IPS-18a (cell line): ENCODE data around the gene AK8.
"Not testable (repeated sequence)": the region's sequence is repeated elsewhere in the genome, so short reads cannot be mapped to it uniquely, and the experiment has no call there.

Source experiments
- H3K27ac ChIP-seq: one replicate; pipeline ENCODE4 v1.5.1; 2013; ENCODE audit warnings: low read length
- H3K27me3 ChIP-seq: one replicate; pipeline ENCODE4 v1.6.1; 2013; ENCODE audit warnings: mild to moderate bottlenecking, low read length; ENCODE audit not compliant: control insufficient read depth, insufficient read depth
- H3K36me3 ChIP-seq: one replicate; pipeline ENCODE4 v1.6.1; 2013; ENCODE audit warnings: low read depth, low read length; ENCODE audit not compliant: control insufficient read depth
- H3K4me1 ChIP-seq: one replicate; pipeline ENCODE4 v1.6.1; 2013; ENCODE audit warnings: low read depth, low read length; ENCODE audit not compliant: control insufficient read depth
- H3K4me3 ChIP-seq: one replicate; pipeline ENCODE4 v1.5.1; 2013; ENCODE audit warnings: low read length
- H3K9ac ChIP-seq: one replicate; pipeline ENCODE4 v1.6.1; 2013; ENCODE audit warnings: mild to moderate bottlenecking, low read length, moderate library complexity
- H3K9me3 ChIP-seq: one replicate; pipeline ENCODE4 v1.6.1; 2013; ENCODE audit warnings: low read depth, low read length; ENCODE audit not compliant: control insufficient read depth

Gene AK8

GRCh38 chr9:132723809-132724208 lies 154.3 kb downstream of the AK8 start:
- Histone ChIP-seq H3K27me3 (no peaks in the 10 kb centered on the region), H3K9ac (no peak overlapping the region), H3K4me1 (no peaks in the 10 kb centered on the region), H3K27ac (no peak overlapping the region), H3K9me3 (no peaks in the 10 kb centered on the region), H3K4me3 (no peak overlapping the region), H3K36me3 (no peaks in the 10 kb centered on the region)

GRCh38 chr9:132722564-132723065 lies 155.5 kb downstream of the AK8 start:
- H3K9ac ChIP-seq = no peak overlapping the region
- no peaks in the 10 kb centered on the region for H3K4me1 ChIP-seq
- no peak overlapping the region for H3K4me3 ChIP-seq
- H3K36me3 ChIP-seq = no peaks in the 10 kb centered on the region
- no peaks in the 10 kb centered on the region for H3K9me3 ChIP-seq
- no peaks in the 10 kb centered on the region for H3K27me3 ChIP-seq
- H3K27ac ChIP-seq = no peak overlapping the region

GRCh38 chr9:132721661-132722060 lies 156.4 kb downstream of the AK8 start:
- no peaks in the 10 kb centered on the region for H3K4me1 ChIP-seq
- H3K4me3 ChIP-seq = no peak overlapping the region
- no peak overlapping the region for H3K9ac ChIP-seq
- H3K9me3 ChIP-seq = no peaks in the 10 kb centered on the region
- no peaks in the 10 kb centered on the region for H3K36me3 ChIP-seq
- no peak overlapping the region for H3K27ac ChIP-seq
- no peaks in the 10 kb centered on the region for H3K27me3 ChIP-seq

GRCh38 chr9:132718381-132718928 lies 159.6 kb downstream of the AK8 start:
- H3K4me3 ChIP-seq, H3K9me3 ChIP-seq, H3K36me3 ChIP-seq, H3K9ac ChIP-seq, H3K4me1 ChIP-seq, H3K27me3 ChIP-seq, H3K27ac ChIP-seq: not testable (repeated sequence)

GRCh38 chr9:132717326-132717945 lies 160.6 kb downstream of the AK8 start:
- Histone ChIP-seq H3K4me1 (no peaks in the 10 kb centered on the region), H3K4me3 (no peak overlapping the region), H3K9me3 (no peaks in the 10 kb centered on the region), H3K9ac (no peak overlapping the region), H3K27me3 (no peaks in the 10 kb centered on the region), H3K27ac (no peak overlapping the region), H3K36me3 (no peaks in the 10 kb centered on the region)

GRCh38 chr9:132716007-132716406 lies 162.1 kb downstream of the AK8 start:
- H3K9ac ChIP-seq = no peak overlapping the region
- no peak overlapping the region for H3K27ac ChIP-seq
- no peaks in the 10 kb centered on the region for H3K27me3 ChIP-seq
- no peak overlapping the region for H3K4me3 ChIP-seq
- H3K36me3 ChIP-seq = no peaks in the 10 kb centered on the region
- no peaks in the 10 kb centered on the region for H3K4me1 ChIP-seq
- H3K9me3 ChIP-seq = no peaks in the 10 kb centered on the region

- Histone ChIP-seq H3K27me3 (no peaks in the 10 kb centered on the region), H3K27ac (no peak overlapping the region), H3K4me1 (no peaks in the 10 kb centered on the region), H3K9ac (no peak overlapping the region), H3K36me3 (no peaks in the 10 kb centered on the region), H3K9me3 (no peaks in the 10 kb centered on the region), H3K4me3 (no peak overlapping the region)
Measured at GRCh38 chr9:132712753-132713152, 165.3 kb downstream of the AK8 start.

- H3K4me1 ChIP-seq = no peaks in the 10 kb centered on the region
- H3K36me3 ChIP-seq = no peaks in the 10 kb centered on the region
- no peaks in the 10 kb centered on the region for H3K27me3 ChIP-seq
- no peak overlapping the region for H3K9ac ChIP-seq
- H3K9me3 ChIP-seq = no peaks in the 10 kb centered on the region
- H3K4me3 ChIP-seq = no peak overlapping the region
- no peak overlapping the region for H3K27ac ChIP-seq
Measured at GRCh38 chr9:132711846-132712245, 166.2 kb downstream of the AK8 start.

- not testable (repeated sequence) for H3K4me1 ChIP-seq
Measured at GRCh38 chr9:132711152-132711551, 166.9 kb downstream of the AK8 start.

GRCh38 chr9:132710333-132710732 lies 167.8 kb downstream of the AK8 start:
- Histone ChIP-seq H3K4me3 (no peak overlapping the region), H3K9me3 (no peaks in the 10 kb centered on the region), H3K27me3 (no peaks in the 10 kb centered on the region), H3K36me3 (no peaks in the 10 kb centered on the region), H3K9ac (no peak overlapping the region), H3K27ac (no peak overlapping the region), H3K4me1 (no peaks in the 10 kb centered on the region)

More at GRCh38 chr9:132711152-132711551, 166.9 kb downstream of the AK8 start:
- not testable (repeated sequence) for H3K27ac ChIP-seq, H3K4me3 ChIP-seq, H3K36me3 ChIP-seq, H3K27me3 ChIP-seq, H3K9ac ChIP-seq, H3K9me3 ChIP-seq

GRCh38 chr9:132708769-132709430 lies 169.2 kb downstream of the AK8 start:
- no peak overlapping the region for H3K9ac ChIP-seq
- no peaks in the 10 kb centered on the region for H3K27me3 ChIP-seq
- H3K36me3 ChIP-seq = no peaks in the 10 kb centered on the region
- no peaks in the 10 kb centered on the region for H3K4me1 ChIP-seq
- no peak overlapping the region for H3K4me3 ChIP-seq
- H3K27ac ChIP-seq = no peak overlapping the region
- H3K9me3 ChIP-seq = peaks cover under 1% of the 10 kb centered on the region

GRCh38 chr9:132708239-132708638 lies 169.8 kb downstream of the AK8 start:
- H3K27me3 ChIP-seq = no peaks in the 10 kb centered on the region
- H3K9ac ChIP-seq = no peak overlapping the region
- H3K27ac ChIP-seq = no peak overlapping the region
- H3K4me1 ChIP-seq = no peaks in the 10 kb centered on the region
- H3K9me3 ChIP-seq = peaks cover 7% of the 10 kb centered on the region
- H3K36me3 ChIP-seq = no peaks in the 10 kb centered on the region
- no peak overlapping the region for H3K4me3 ChIP-seq
